Measurements from ENCODE around the gene MTUS2.

DNA sequence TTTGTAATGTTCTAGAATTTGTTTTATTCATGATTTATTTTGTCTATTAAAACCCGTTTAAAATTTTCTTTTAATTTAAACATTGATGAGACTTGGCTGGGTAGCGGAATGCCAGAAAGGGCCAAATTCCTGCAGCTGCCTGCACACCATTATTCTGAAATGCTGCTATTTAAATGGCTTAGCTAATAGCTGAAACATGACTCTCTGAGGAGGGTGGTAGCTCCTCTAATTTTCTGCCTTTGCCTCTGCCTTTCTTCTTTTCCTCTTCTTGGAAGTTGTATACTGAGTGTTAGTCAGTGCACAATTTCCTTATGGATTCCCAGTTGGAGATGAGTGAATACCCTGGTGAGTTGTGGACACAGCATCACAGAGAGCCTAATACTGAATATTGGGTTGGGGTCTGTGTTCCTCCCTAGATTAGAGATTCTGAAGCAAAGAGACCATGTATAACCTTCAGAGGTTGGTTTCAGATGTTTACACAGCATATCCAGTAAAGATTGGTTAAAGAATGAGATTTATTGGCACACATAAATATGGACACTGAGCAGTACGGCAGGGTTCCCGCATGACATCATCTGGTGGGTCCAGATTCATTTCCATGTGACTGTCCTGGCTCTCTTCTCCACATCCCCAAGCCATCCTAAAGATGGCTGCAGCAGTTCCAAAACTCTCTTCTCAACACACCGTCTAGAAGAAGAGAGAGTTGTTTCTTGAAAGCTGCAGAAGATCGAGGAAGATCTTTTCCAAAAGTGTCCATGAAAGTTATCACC is 55.9 kb downstream of the MTUS2 start:
- TF ChIP-seq, protein P1, sequence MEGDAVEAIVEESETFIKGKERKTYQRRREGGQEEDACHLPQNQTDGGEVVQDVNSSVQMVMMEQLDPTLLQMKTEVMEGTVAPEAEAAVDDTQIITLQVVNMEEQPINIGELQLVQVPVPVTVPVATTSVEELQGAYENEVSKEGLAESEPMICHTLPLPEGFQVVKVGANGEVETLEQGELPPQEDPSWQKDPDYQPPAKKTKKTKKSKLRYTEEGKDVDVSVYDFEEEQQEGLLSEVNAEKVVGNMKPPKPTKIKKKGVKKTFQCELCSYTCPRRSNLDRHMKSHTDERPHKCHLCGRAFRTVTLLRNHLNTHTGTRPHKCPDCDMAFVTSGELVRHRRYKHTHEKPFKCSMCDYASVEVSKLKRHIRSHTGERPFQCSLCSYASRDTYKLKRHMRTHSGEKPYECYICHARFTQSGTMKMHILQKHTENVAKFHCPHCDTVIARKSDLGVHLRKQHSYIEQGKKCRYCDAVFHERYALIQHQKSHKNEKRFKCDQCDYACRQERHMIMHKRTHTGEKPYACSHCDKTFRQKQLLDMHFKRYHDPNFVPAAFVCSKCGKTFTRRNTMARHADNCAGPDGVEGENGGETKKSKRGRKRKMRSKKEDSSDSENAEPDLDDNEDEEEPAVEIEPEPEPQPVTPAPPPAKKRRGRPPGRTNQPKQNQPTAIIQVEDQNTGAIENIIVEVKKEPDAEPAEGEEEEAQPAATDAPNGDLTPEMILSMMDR (IDR thresholded peaks at IDR 0.05) = no peak
- TF ChIP-seq ZFX (IDR thresholded peaks at IDR 0.05; ENCODE audit: borderline replicate concordance) = no peak

Measured in 22Rv1 (cell line).